Hematopoietic multipotent progenitor cell treated with erythropoietin and hydrocortisone succinate and interleukin-3 and kit ligand, for 4 days (in vitro differentiated cells): ENCODE measurements around the gene PDXK.

Experiments used
- DNase-seq: peaks from one replicate; pipeline ENCODE4 v3.0.0-alpha.2; 2015

PDXK gene

GRCh38 chr21:43785134-43785533 lies 66.2 kb downstream of the PDXK start:
- DNase-seq: no peak

- DNase-seq: peak; percentile 62
Observed at GRCh38 chr21:43786300-43786806, 67.4 kb downstream of the PDXK start.

GRCh38 chr21:43786807-43787440 lies 68.0 kb downstream of the PDXK start:
- DNase-seq: no peak

GRCh38 chr21:43789276-43790009 lies 70.5 kb downstream of the PDXK start, which contains the start of gene RRP1:
TSS of gene RRP1 (plus strand) at chr21:43789577. CDS start at chr21:43789630, 53 bp downstream.
- DNase-seq: peak; percentile 94

GRCh38 chr21:43790010-43790524 lies 71.1 kb downstream of the PDXK start:
- DNase-seq: no peak

- no peak for DNase-seq
Observed at GRCh38 chr21:43792406-43792805, 73.5 kb downstream of the PDXK start.

GRCh38 chr21:43793243-43793642 lies 74.3 kb downstream of the PDXK start:
- DNase-seq: no peak

- no peak for DNase-seq
Observed at GRCh38 chr21:43794311-43794710, 75.4 kb downstream of the PDXK start.

GRCh38 chr21:43794857-43795256 lies 75.9 kb downstream of the PDXK start:
- DNase-seq: no peak

GRCh38 chr21:43797415-43797814 lies 78.5 kb downstream of the PDXK start:
- DNase-seq: no peak

- DNase-seq: no peak
Observed at GRCh38 chr21:43797925-43798715, 79.2 kb downstream of the PDXK start.

- DNase-seq: no peak
Observed at GRCh38 chr21:43799301-43799840, 80.4 kb downstream of the PDXK start.

GRCh38 chr21:43800124-43800523 lies 81.2 kb downstream of the PDXK start:
- no peak for DNase-seq

GRCh38 chr21:43800566-43800965 lies 81.6 kb downstream of the PDXK start:
- DNase-seq: no peak

- no peak for DNase-seq
Observed at GRCh38 chr21:43801006-43801783, 82.3 kb downstream of the PDXK start.

GRCh38 chr21:43802713-43803313 lies 83.9 kb downstream of the PDXK start:
- DNase-seq: no peak

- DNase-seq: no peak
Observed at GRCh38 chr21:43803558-43804300, 84.8 kb downstream of the PDXK start.

GRCh38 chr21:43805275-43805800 lies 86.4 kb downstream of the PDXK start:
- DNase-seq: peak; percentile 85

- DNase-seq: no peak
Observed at GRCh38 chr21:43806017-43806710, 87.2 kb downstream of the PDXK start.

- no peak for DNase-seq
Observed at GRCh38 chr21:43808367-43808766, 89.4 kb downstream of the PDXK start.
